Measurements from ENCODE around the gene EXT2.

GRCh38 chr11:44097821-44098220 is 2.3 kb downstream of the EXT2 start:
- TF ChIP-seq CTCF (IDR thresholded peaks at IDR 0.05; ENCODE audit: poor library complexity) (no peak), EZH2 (IDR thresholded peaks at IDR 0.05; ENCODE audit: borderline replicate concordance) (no peak)

Measured in hepatocyte (in vitro differentiated cells).